NOMO-1 treated with dmso at 0.1 percent for 144 hours (cell line): Measurements from ENCODE around the gene CASTOR2.
"Not testable (repeated sequence)": the region's sequence is repeated elsewhere in the genome, so short reads cannot be mapped to it uniquely, and the experiment has no call there.

ENCODE experiments used
- DNase-seq: peaks from one replicate; lab custom pipeline; 2025; ENCODE audit not compliant: unreplicated experiment; lab: John Stamatoyannopoulos, UW

CASTOR2 gene

GRCh38 chr7:74994869-74995543, 30.5 kb downstream of the CASTOR2 start:
- DNase-seq: not testable (repeated sequence)

DNA sequence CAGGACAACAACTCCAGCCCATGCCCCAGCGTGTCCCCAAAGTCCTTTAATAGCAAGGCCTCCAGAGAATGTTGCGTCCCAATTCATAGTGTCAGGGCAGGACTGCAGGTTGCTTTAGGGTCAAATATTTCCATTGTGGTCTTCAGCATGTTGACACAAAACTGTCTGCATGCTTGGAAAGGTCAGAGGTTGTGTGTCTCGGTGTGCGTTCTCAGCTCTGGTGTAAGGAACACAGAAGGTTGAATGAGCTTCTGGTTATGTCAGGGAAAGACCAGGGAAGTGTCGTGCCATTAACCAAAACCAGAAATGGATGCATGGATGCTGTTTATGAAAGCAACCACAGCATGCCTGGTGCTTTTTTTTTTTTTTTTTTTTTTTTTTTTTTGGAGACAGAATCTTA, 31.9 kb downstream of the CASTOR2 start:
- DNase-seq: not testable (repeated sequence)

- DNase-seq: not testable (repeated sequence)
Observed at GRCh38 chr7:74997811-74998210, 33.3 kb downstream of the CASTOR2 start.

GRCh38 chr7:75001356-75001755, 36.9 kb downstream of the CASTOR2 start:
- not testable (repeated sequence) for DNase-seq

GRCh38 chr7:75010036-75010435, 45.5 kb downstream of the CASTOR2 start:
- peak; percentile 39 for DNase-seq

- no peak for DNase-seq
Observed at GRCh38 chr7:75017832-75018231, 53.3 kb downstream of the CASTOR2 start.

- DNase-seq: no peak
Observed at GRCh38 chr7:75018570-75019364, 54.3 kb downstream of the CASTOR2 start.

GRCh38 chr7:75019800-75020199, 55.3 kb downstream of the CASTOR2 start:
- no peak for DNase-seq

DNA sequence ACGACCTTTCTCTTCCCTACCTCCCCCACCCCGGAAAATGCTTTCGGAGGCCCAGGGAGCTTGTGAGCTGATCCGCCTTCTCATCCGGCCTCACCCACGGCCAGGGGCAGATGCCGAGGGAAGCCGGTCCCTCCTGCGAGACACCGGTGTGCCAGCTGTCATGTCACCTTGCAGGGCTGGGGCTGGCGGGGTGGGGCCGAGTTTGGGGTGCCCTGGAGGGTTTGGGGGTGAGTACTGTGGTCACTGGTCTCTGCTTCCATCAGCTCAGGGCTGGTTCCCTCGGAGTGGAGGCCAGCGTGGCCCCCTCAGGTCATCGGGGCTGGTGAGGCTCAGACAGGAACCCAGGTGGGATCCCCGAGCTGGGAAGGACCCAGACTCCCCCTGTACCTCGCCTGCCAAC, 60.4 kb downstream of the CASTOR2 start:
- DNase-seq: no peak

- DNase-seq: no peak
Observed at GRCh38 chr7:75028299-75028698, 63.8 kb downstream of the CASTOR2 start.

- no peak for DNase-seq
Observed at GRCh38 chr7:75033064-75033463, 68.6 kb downstream of the CASTOR2 start.

DNA sequence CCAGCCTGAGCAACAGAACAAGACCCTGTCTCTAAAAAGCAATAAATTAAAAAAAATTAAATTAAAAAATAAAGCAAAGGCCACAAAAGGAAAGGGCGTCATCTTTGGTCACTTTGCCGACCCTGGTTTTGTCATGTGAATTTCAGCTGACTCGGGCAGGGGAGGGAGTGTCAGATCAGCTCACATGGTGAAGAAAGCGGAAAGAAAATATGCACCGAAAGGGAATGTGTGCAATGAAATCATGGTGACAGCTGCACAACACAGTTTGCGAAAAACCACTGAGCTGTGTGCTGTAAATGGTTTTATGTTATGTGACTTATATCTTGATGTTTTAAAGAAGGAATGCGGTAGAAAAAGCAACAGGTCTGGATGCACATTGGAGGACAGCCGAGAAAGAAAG, 69.3 kb downstream of the CASTOR2 start:
- no peak for DNase-seq

DNA sequence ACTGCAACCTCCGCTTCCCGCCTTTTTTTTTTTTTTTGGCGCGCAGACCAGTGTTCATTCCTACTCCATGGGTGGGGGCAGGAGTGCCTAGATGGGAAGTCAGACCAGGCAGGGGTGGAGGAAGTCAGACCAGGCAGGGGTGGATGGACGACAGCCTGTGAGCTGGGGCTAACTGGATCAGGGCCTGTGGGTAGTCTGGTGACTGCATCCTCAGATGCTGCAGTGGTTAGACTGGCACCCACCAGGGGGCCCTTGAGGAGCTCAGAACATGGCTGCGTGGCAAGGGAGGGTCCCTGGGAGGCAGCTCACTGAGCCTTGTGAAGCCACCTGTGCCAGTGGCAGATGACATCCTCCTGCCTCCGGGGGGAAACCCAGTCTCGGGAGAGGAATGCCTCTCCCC, 74.0 kb downstream of the CASTOR2 start:
- DNase-seq: no peak

- no peak for DNase-seq
Observed at GRCh38 chr7:75039166-75039565, 74.7 kb downstream of the CASTOR2 start.

DNA sequence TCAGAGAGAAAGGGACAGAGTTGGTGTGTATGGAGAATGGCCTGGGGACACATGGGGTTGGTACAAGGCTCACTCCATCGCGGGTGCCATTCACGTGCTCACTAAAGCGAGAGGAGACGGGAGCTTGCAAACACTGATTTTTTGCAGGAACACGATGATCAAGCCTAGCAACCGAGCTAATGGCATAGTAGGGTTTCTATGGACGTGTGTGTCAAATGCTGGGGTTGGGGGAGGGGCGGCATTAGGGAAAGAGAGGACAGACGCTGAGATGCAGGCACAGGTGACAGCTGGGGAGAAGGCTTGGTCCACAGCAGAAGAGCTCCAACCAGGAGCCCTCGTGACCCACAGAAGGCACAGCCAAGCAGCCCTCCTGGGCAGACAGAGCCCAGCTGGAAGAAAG, 75.2 kb downstream of the CASTOR2 start:
- no peak for DNase-seq

DNA sequence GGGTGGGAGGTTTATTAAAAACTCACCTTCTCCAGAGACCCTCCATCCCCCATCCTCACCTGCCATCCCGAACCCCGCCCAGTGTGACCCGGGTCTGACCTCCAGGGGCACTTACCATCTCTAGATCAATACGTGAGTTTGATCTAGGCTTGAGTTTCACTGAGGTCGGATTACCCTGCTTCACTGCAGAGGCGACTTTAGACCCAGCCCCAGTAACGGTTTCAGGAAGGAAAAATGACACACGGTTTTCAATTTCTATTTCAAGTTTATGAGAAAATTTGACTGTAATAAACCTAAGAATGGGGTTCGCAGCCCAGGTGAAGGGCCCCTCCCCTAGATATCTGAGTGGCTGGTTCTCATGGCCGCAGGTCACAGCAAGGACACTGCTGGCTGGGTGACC, 76.0 kb downstream of the CASTOR2 start:
- DNase-seq: no peak

- no peak for DNase-seq
Observed at GRCh38 chr7:75042286-75042685, 77.8 kb downstream of the CASTOR2 start.

DNA sequence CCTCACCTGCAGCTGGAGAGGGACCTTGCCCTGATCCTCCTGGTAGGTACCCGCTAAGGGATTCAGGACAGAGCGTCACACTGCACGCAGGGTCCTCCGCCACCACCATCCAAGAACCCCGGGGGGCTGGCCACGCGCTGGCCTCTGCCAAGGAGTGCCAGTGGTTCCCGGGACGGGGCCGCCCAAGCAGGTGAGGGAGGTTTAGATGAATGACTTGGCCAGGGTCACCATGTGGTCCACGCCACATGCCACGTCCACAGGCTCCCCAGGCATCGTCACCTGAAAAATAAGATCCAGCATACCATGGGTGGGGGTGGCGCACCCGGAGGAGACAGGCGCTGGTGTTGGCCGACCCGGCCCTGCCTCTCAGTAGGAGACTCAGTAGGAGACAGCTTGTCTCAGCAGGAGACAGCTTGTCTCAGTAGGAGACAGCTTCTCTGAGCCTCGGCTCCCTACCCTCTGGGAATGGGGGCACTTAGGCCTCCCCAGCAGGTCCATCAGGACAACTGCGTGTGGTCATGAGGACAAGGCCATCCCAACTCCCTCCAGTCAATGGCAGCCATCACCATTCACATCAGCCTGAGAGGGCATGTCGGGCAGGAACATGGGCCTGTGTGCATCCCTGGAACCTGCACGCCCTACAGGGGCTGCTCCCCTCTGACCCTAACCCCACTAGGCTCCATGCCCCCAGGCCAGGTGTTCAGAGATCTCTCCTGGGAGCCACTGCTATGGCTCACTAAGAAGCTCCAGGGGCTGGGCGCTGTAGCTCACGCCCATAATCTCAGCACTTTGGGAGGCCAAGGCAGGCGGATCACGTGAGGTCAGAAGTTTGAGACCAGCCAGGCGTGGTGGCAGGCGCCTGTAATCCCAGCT, 78.6 kb downstream of the CASTOR2 start:
- no peak for DNase-seq

GRCh38 chr7:75045881-75046280, 81.4 kb downstream of the CASTOR2 start:
- DNase-seq: no peak

DNA sequence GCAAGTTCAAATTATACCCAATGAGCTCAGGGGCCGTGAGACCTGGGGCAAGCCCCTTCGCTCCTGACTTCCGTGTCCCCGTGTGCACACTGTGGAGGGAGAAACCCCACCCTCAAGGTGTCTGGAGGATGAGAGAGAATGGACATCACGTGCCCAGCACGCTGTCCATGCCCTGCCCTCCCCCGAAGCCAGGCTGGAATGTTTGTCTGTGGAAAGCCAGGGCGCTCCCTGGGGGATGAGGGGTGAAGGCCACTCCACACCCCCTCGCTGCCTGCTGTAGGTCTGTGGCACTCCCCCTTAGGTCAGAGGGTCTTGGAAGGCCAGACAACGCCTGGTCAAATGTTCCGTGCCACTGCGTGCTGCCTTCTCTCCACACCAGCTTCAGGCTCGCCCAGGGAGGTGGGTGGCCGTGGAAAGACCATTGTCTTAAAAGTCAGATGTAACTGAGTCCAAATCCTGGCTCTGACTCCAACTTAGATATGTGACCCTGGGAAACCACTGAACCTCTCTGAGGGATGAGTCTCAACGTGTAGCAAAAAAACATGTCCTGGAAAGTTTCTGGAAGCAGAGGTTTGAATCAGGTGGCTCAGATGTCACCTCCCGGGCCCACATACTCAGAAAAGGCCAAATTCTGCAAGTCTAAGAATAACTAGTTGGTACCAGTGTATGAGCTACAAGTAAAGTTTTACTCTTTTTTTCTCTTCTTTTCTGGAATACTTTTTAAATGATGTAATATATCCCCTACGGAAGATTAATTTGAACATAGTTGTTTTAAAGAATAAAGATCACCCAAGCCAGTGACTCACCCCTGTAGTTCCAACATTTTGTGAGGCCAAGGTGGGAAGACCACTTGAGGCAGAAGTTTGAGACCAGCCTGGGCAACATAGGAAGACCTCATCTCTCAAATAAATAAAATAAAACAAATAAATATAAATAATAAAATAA, 84.2 kb downstream of the CASTOR2 start:
- DNase-seq: no peak
